Measurements from ENCODE around the gene MPRIP.

Gene MPRIP

DNA sequence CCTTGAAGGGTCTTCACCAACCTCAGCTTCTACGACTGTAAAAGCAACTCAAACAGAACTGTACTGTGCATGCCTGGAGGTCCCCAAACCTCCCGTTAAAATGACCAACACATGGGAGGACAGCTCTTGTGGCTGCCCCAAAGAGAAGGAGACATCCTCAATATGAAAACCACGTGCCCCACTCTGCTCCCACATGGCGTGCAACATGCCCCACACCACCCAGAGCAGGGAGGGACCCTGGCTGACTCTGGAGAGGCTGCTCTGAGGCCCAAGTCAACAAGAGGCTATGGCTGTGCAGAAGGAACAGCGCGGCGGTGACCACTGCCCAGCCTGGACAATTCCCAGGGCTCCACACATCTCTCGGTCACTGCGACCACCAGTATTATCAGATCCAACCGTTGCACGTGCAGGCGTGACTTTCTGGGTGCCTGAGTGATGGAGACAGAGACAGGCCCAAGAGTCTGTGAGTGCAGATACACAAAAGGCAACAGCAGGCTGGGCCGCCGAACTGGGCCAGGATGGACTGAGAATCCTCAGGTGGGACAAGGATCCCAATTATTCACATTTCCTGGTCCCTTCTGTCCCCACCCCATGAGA is 162.5 kb downstream of the MPRIP start:
- 92% methylated on average over 14 of the region's 14 CpGs for WGBS
- Histone ChIP-seq H3K4me1 (ENCODE audit: insufficient read depth, low read length) (no peaks in the 10 kb centered on the region), H3K9ac (ENCODE audit: low read depth, low read length) (no peak overlapping the region), H3K9me3 (ENCODE audit: insufficient read depth, low read depth, low read length) (no peaks in the 10 kb centered on the region), H3K27me3 (ENCODE audit: insufficient read depth, low read length) (peaks cover 11% of the 10 kb centered on the region), H3K27ac (ENCODE audit: low read depth, low read length) (no peak overlapping the region), H3K4me3 (ENCODE audit: low read length) (no peak overlapping the region; the same call in 1 of the 2 replicates), H3K36me3 (ENCODE audit: insufficient read depth, low read length) (no peaks in the 10 kb centered on the region)

DNA sequence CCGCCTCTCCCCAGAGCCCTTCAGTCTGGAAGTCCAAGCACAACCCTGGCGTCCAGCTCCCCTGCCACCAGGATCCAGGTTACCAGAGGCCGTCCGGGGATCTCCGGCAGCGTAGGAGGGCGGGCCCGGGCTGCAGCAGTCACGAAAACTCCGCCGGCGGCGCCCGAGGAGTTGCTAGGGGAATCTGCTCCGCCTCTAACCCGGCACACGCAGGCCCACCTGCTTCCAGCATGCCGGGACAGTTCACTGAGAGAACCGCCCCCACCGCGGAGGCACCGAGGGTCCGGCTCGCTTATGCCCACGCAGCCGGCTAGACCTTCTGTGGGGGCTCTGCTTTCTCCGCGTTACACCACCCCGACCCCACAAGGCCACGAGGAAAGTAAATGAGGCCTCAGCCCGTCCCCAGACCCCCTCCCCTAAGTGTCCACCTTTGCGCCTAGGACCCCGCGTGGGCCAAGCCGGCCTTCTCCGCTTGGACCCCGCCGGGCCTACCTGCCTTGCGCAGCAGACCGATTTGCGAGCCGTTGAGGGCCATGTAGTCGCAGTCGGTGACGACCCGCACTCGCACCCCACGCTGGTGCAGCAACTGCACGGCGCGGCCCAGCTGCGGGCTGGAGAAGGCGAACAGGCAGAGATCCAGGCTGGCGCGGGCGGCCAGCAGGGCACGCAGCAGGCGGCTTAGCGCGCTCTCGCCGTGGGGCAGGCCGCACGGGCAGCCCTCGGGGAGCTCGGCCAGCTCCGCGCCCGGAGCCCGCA is 163.3 kb downstream of the MPRIP start:
- H3K4me3 ChIP-seq (ENCODE audit: low read length) = peak overlapping the region; percentile 51

DNA sequence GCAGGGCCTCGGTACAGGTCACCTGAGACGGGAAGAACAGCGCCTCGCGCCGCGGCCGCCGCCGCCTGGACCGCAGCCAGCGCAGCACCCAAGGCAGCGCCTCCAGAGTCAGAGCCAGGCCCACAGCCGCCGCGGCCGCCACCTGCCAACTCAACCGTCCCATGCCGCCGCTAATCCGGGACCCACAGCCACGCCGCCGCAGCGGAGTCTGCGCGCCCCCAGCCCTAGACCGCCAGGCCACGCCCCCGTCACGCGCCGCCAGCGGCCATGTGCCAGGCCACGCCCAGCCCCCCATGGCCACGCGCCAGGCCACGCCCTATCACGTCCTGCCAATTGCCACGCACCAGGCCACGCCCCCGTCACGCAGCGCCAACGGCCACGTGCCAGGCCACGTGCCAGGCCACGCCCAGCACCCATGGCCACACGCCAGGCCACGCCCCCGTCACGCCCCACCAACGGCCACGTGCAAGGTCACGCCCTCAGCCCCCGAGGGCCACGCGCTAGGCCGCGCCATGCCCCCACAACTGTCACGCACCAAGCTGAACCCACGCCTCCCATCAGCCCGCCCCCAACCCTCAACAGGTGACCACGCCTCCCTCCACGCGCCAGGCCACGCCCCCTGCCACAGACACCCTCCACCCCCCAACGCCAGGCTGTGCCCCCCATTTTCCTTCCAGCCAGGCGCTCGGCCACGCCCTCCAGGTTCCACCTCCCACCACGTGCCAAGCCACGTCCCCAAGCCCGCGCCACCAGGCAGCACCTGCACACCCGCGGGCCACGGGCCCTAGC is 164.1 kb downstream of the MPRIP start, which contains the start of gene PLD6:
TSS of gene PLD6 (minus strand) at position 210 of the 789 bp plus-strand sequence. CDS start at position 163, 47 bp downstream.
- no peak within 1 kb of the TSS for H3K27ac ChIP-seq (ENCODE audit: low read depth, low read length)
- H3K9ac ChIP-seq (ENCODE audit: low read depth, low read length) = peak within 1 kb of the TSS; percentile 72
- no peaks in the 10 kb centered on the region for H3K4me1 ChIP-seq (ENCODE audit: insufficient read depth, low read length)
- peak within 1 kb of the TSS; percentile 51 for H3K4me3 ChIP-seq (ENCODE audit: low read length)
- WGBS = 51% methylated on average over 78 of the region's 78 CpGs
- peaks cover 11% of the 10 kb centered on the region for H3K27me3 ChIP-seq (ENCODE audit: insufficient read depth, low read length)
- H3K9me3 ChIP-seq (ENCODE audit: insufficient read depth, low read depth, low read length) = no peaks in the 10 kb centered on the region
- no peaks in the 10 kb centered on the region for H3K36me3 ChIP-seq (ENCODE audit: insufficient read depth, low read length)

More for the DNA sequence above, 163.3 kb downstream of the MPRIP start:
- Histone ChIP-seq H3K9ac (ENCODE audit: low read depth, low read length) (peak overlapping the region; percentile 72), H3K27ac (ENCODE audit: low read depth, low read length) (no peak overlapping the region), H3K4me1 (ENCODE audit: insufficient read depth, low read length) (no peaks in the 10 kb centered on the region), H3K27me3 (ENCODE audit: insufficient read depth, low read length) (peaks cover 11% of the 10 kb centered on the region), H3K36me3 (ENCODE audit: insufficient read depth, low read length) (no peaks in the 10 kb centered on the region), H3K9me3 (ENCODE audit: insufficient read depth, low read depth, low read length) (no peaks in the 10 kb centered on the region)
- WGBS = 15% methylated on average over 70 of the region's 70 CpGs

DNA sequence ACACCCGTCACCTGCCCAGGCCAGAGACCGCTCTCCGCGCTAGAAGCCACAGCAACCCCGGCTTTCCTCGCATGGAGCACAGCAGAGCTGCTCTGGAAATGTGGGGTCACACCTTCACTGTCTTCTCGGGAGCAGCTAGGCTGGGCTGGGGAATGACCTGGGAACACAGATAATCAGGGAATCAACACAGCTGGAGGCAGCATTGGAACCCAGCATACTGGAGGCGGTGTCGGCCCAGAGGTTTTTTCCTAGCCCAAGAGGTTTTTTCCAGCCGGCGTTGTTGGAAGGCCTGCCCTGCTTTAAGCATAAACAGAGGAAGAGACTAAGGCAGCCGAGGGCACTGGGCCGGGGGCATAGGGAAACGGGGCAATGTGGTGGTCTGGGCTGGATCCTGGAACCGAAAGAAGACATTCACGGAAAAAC is 164.7 kb downstream of the MPRIP start:
- no peak overlapping the region for H3K4me3 ChIP-seq (ENCODE audit: low read length)
- peaks cover 11% of the 10 kb centered on the region for H3K27me3 ChIP-seq (ENCODE audit: insufficient read depth, low read length)
- H3K36me3 ChIP-seq (ENCODE audit: insufficient read depth, low read length) = 0 out of 2 replicates have a peak, but pooled peaks cover under 1% of the 10 kb centered on the region
- H3K9me3 ChIP-seq (ENCODE audit: insufficient read depth, low read depth, low read length) = no peaks in the 10 kb centered on the region
- no peak overlapping the region for H3K27ac ChIP-seq (ENCODE audit: low read depth, low read length)
- H3K4me1 ChIP-seq (ENCODE audit: insufficient read depth, low read length) = no peaks in the 10 kb centered on the region
- 91% methylated on average over 16 of the region's 16 CpGs for WGBS
- no peak overlapping the region for H3K9ac ChIP-seq (ENCODE audit: low read depth, low read length)

GRCh38 chr17:17207998-17208397 is 165.7 kb downstream of the MPRIP start:
- peaks cover 8% of the 10 kb centered on the region for H3K36me3 ChIP-seq (ENCODE audit: insufficient read depth, low read length)
- H3K4me3 ChIP-seq (ENCODE audit: low read length) = no peak overlapping the region
- H3K27me3 ChIP-seq (ENCODE audit: insufficient read depth, low read length) = peaks cover 11% of the 10 kb centered on the region
- no peak overlapping the region for H3K27ac ChIP-seq (ENCODE audit: low read depth, low read length)
- no peaks in the 10 kb centered on the region for H3K9me3 ChIP-seq (ENCODE audit: insufficient read depth, low read depth, low read length)
- H3K9ac ChIP-seq (ENCODE audit: low read depth, low read length) = no peak overlapping the region
- WGBS = 96% methylated on average over 6 of the region's 8 CpGs
- H3K4me1 ChIP-seq (ENCODE audit: insufficient read depth, low read length) = no peaks in the 10 kb centered on the region

GRCh38 chr17:17213775-17214174 is 171.5 kb downstream of the MPRIP start:
- Histone ChIP-seq H3K36me3 (ENCODE audit: insufficient read depth, low read length) (peaks cover 62% of the 10 kb centered on the region), H3K27ac (ENCODE audit: low read depth, low read length) (no peak overlapping the region), H3K4me1 (ENCODE audit: insufficient read depth, low read length) (no peaks in the 10 kb centered on the region)

GRCh38 chr17:17214646-17215436 is 172.6 kb downstream of the MPRIP start:
- Histone ChIP-seq H3K9me3 (ENCODE audit: insufficient read depth, low read depth, low read length) (no peaks in the 10 kb centered on the region), H3K9ac (ENCODE audit: low read depth, low read length) (no peak overlapping the region), H3K4me3 (ENCODE audit: low read length) (no peak overlapping the region), H3K27me3 (ENCODE audit: insufficient read depth, low read length) (no peaks in the 10 kb centered on the region), H3K27ac (ENCODE audit: low read depth, low read length) (no peak overlapping the region), H3K36me3 (ENCODE audit: insufficient read depth, low read length) (peaks cover 71% of the 10 kb centered on the region), H3K4me1 (ENCODE audit: insufficient read depth, low read length) (no peaks in the 10 kb centered on the region)
- WGBS = 93% methylated on average over 27 of the region's 27 CpGs

More at GRCh38 chr17:17213775-17214174, 171.5 kb downstream of the MPRIP start:
- H3K4me3 ChIP-seq (ENCODE audit: low read length) = no peak overlapping the region
- H3K9ac ChIP-seq (ENCODE audit: low read depth, low read length) = no peak overlapping the region
- H3K9me3 ChIP-seq (ENCODE audit: insufficient read depth, low read depth, low read length) = no peaks in the 10 kb centered on the region
- H3K27me3 ChIP-seq (ENCODE audit: insufficient read depth, low read length) = no peaks in the 10 kb centered on the region
- 96% methylated on average over 10 of the region's 10 CpGs for WGBS

DNA sequence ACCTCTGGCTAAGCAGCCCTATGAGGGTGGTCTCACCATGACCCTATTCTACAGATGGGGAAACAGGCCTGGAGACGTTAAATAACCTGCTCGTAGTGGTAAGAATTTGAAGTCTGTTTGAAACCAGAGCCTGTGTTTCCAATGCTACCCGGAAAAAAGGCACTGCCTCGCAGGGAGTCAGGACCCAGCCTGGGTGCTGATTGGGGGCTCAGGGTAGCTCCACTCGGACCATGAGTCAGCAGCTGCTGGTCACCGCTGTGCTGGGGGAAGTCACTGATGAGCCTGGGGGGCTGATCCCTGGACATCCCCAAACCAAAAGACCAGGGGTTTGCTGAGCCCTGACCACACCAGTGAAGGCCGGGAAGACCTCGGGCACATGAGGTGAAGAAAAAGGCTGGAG is 173.3 kb downstream of the MPRIP start:
- peaks cover 78% of the 10 kb centered on the region for H3K36me3 ChIP-seq (ENCODE audit: insufficient read depth, low read length)
- 96% methylated on average over 8 of the region's 8 CpGs for WGBS

DNA sequence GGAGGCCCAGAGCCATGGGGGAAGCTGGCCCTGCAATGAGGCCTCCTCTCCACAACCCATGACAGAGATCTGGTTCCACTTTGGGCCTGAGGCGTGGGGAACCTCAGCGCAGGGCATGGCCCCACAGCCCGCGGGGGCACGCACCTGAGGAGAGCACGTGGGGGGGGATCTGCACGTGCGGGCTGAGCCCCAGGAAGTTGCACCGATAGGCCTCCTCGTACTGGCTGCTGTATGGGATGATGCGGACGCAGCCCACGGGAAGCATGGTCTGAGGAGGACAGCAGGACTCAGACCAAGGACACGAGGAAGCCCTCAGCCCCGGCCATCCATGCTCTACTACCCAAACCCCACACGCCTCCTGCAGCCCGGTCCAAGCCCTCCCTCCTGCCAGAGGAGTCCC is 174.0 kb downstream of the MPRIP start:
- H3K27ac ChIP-seq (ENCODE audit: low read depth, low read length) = no peak overlapping the region
- peaks cover 85% of the 10 kb centered on the region for H3K36me3 ChIP-seq (ENCODE audit: insufficient read depth, low read length)
- WGBS = 96% methylated on average over 16 of the region's 17 CpGs
- H3K27me3 ChIP-seq (ENCODE audit: insufficient read depth, low read length) = no peaks in the 10 kb centered on the region
- H3K4me1 ChIP-seq (ENCODE audit: insufficient read depth, low read length) = no peaks in the 10 kb centered on the region
- no peak overlapping the region for H3K4me3 ChIP-seq (ENCODE audit: low read length)
- H3K9ac ChIP-seq (ENCODE audit: low read depth, low read length) = no peak overlapping the region
- no peaks in the 10 kb centered on the region for H3K9me3 ChIP-seq (ENCODE audit: insufficient read depth, low read depth, low read length)

More for the DNA sequence above, 173.3 kb downstream of the MPRIP start:
- Histone ChIP-seq H3K27me3 (ENCODE audit: insufficient read depth, low read length) (no peaks in the 10 kb centered on the region), H3K9me3 (ENCODE audit: insufficient read depth, low read depth, low read length) (no peaks in the 10 kb centered on the region), H3K27ac (ENCODE audit: low read depth, low read length) (no peak overlapping the region), H3K4me3 (ENCODE audit: low read length) (no peak overlapping the region), H3K9ac (ENCODE audit: low read depth, low read length) (no peak overlapping the region), H3K4me1 (ENCODE audit: insufficient read depth, low read length) (no peaks in the 10 kb centered on the region)

DNA sequence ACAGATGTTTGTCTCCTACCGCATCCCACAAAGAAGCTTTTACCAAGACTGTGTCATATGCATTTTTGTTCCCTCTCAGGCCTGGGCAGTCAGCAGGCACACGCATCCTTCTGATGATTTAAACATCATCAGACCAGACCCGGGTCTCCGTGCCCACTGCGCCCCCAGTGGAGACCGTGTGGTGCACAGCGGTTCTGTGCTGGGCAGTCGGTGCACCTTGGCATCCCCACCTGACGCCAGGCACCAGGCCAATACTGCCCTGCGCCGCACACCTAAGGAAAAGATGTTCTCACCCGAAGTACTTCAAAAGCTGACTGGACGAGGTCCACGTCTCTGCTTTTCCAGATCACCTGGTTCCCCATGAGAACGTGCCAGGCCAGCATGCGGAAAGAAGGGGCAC is 174.5 kb downstream of the MPRIP start:
- Histone ChIP-seq H3K4me1 (ENCODE audit: insufficient read depth, low read length) (no peaks in the 10 kb centered on the region), H3K36me3 (ENCODE audit: insufficient read depth, low read length) (peaks cover 90% of the 10 kb centered on the region), H3K27ac (ENCODE audit: low read depth, low read length) (no peak overlapping the region), H3K9ac (ENCODE audit: low read depth, low read length) (no peak overlapping the region), H3K9me3 (ENCODE audit: insufficient read depth, low read depth, low read length) (no peaks in the 10 kb centered on the region), H3K4me3 (ENCODE audit: low read length) (no peak overlapping the region), H3K27me3 (ENCODE audit: insufficient read depth, low read length) (no peaks in the 10 kb centered on the region)
- 93% methylated on average over 16 of the region's 16 CpGs for WGBS

Data from HUES64 (cell line).